Kidney tubule cell (primary cell): Measurements from ENCODE around the gene KIAA2012.
A peak's percentile ranks its signal among the peaks of the same experiment; 100 is the strongest.

Source experiments
- DNase-seq: peaks from one replicate; pipeline ENCODE4 v3.0.0-alpha.2; 2018; ENCODE audit warnings: low spot score

KIAA2012 gene

GRCh38 chr2:202088777-202089176 is 15.7 kb downstream of the KIAA2012 start:
- no peak for DNase-seq

- DNase-seq, result no peak
Measured at GRCh38 chr2:202090530-202090929, 17.5 kb downstream of the KIAA2012 start.

- DNase-seq, result no peak
Measured at GRCh38 chr2:202091476-202091875, 18.4 kb downstream of the KIAA2012 start.

GRCh38 chr2:202094426-202094986 is 21.5 kb downstream of the KIAA2012 start:
- no peak for DNase-seq

GRCh38 chr2:202095235-202095634 is 22.2 kb downstream of the KIAA2012 start:
- no peak for DNase-seq

- DNase-seq, result peak; percentile 53
Measured at GRCh38 chr2:202096736-202097135, 23.7 kb downstream of the KIAA2012 start.

GRCh38 chr2:202098291-202098690 is 25.2 kb downstream of the KIAA2012 start:
- no peak for DNase-seq

GRCh38 chr2:202099515-202099914 is 26.5 kb downstream of the KIAA2012 start:
- peak; percentile 48 for DNase-seq

GRCh38 chr2:202100176-202100575 is 27.1 kb downstream of the KIAA2012 start:
- DNase-seq, result no peak

GRCh38 chr2:202101026-202101579 is 28.0 kb downstream of the KIAA2012 start:
- DNase-seq, result no peak

GRCh38 chr2:202102425-202103000 is 29.5 kb downstream of the KIAA2012 start:
- DNase-seq, result no peak

GRCh38 chr2:202104286-202104870 is 31.3 kb downstream of the KIAA2012 start:
- peak; percentile 64 for DNase-seq

- no peak for DNase-seq
Measured at GRCh38 chr2:202105025-202105424, 32.0 kb downstream of the KIAA2012 start.

- no peak for DNase-seq
Measured at GRCh38 chr2:202108345-202108744, 35.3 kb downstream of the KIAA2012 start.

- no peak for DNase-seq
Measured at GRCh38 chr2:202109139-202109736, 36.2 kb downstream of the KIAA2012 start.

- DNase-seq, result peak; percentile 42
Measured at GRCh38 chr2:202109737-202110184, 36.7 kb downstream of the KIAA2012 start.

- no peak for DNase-seq
Measured at GRCh38 chr2:202110491-202110890, 37.4 kb downstream of the KIAA2012 start.

- DNase-seq, result no peak
Measured at GRCh38 chr2:202112041-202112440, 39.0 kb downstream of the KIAA2012 start.

- DNase-seq, result no peak
Measured at GRCh38 chr2:202113571-202114142, 40.6 kb downstream of the KIAA2012 start.

GRCh38 chr2:202114291-202114690 is 41.2 kb downstream of the KIAA2012 start:
- no peak for DNase-seq

- DNase-seq, result no peak
Measured at GRCh38 chr2:202114795-202115194, 41.7 kb downstream of the KIAA2012 start.

- DNase-seq, result peak; percentile 52
Measured at GRCh38 chr2:202115479-202115971, 42.5 kb downstream of the KIAA2012 start.
